ENCODE measurements around the gene PTPRJ.

DNA sequence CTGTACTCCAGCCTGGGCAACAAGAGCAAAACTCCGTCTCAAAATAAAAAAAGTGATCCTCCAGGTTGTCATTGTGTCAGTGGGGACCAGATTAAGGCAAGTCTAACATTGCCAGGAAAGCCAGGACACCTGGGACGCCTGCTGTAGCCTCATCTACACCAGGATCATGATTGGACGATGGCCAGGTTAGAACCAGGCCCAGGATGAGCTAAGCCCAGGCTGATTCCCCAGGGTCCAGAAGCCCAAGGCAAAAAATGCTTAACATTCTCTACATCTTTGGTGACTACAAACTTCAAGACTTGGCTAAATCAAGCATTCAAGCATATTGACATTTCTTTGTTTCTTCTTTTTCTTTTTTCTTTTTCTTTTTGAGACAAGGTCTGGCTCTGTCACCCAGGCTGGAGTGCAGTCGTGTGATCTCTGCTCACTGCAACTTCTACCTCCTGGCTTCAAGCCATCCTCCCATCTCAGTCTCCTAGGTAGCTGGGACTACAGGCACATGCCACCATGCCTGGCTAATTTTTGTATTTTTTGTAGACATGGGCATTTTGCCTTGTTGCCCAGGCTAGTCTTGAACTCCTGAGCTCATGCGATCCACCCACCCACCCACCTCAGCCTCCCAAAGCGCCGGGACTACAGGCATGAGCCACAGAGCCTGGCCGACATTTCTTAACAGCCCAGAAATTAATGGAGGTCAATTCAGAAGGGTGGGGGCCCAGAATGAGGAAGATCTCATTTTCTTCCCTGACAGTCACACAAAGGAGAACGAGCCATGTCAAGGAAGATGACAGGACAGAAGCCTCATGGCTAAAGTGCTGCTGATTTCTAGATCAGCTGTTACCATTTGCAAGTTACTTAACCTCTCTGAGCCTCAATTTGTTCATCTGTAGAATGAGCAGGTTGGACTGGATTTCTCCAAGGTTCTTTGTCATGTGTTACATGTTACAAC is 12.5 kb upstream of the PTPRJ start:
- TF ChIP-seq, protein P1, sequence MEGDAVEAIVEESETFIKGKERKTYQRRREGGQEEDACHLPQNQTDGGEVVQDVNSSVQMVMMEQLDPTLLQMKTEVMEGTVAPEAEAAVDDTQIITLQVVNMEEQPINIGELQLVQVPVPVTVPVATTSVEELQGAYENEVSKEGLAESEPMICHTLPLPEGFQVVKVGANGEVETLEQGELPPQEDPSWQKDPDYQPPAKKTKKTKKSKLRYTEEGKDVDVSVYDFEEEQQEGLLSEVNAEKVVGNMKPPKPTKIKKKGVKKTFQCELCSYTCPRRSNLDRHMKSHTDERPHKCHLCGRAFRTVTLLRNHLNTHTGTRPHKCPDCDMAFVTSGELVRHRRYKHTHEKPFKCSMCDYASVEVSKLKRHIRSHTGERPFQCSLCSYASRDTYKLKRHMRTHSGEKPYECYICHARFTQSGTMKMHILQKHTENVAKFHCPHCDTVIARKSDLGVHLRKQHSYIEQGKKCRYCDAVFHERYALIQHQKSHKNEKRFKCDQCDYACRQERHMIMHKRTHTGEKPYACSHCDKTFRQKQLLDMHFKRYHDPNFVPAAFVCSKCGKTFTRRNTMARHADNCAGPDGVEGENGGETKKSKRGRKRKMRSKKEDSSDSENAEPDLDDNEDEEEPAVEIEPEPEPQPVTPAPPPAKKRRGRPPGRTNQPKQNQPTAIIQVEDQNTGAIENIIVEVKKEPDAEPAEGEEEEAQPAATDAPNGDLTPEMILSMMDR (IDR thresholded peaks at IDR 0.05; ENCODE audit: low read depth, low read length, missing input control), result no peak
- no peak for TF ChIP-seq MAX (IDR thresholded peaks at IDR 0.05)
- TF ChIP-seq REST (IDR thresholded peaks at IDR 0.05), result no peak
- no peak for TF ChIP-seq RAD21 (IDR thresholded peaks at IDR 0.05)
- TF ChIP-seq RXRA (IDR thresholded peaks at IDR 0.05), result no peak
- TF ChIP-seq, protein P2, sequence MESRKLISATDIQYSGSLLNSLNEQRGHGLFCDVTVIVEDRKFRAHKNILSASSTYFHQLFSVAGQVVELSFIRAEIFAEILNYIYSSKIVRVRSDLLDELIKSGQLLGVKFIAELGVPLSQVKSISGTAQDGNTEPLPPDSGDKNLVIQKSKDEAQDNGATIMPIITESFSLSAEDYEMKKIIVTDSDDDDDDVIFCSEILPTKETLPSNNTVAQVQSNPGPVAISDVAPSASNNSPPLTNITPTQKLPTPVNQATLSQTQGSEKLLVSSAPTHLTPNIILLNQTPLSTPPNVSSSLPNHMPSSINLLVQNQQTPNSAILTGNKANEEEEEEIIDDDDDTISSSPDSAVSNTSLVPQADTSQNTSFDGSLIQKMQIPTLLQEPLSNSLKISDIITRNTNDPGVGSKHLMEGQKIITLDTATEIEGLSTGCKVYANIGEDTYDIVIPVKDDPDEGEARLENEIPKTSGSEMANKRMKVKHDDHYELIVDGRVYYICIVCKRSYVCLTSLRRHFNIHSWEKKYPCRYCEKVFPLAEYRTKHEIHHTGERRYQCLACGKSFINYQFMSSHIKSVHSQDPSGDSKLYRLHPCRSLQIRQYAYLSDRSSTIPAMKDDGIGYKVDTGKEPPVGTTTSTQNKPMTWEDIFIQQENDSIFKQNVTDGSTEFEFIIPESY (IDR thresholded peaks at IDR 0.05), result no peak
- no peak for TF ChIP-seq GABPA (IDR thresholded peaks at IDR 0.05 in 1 of 2, conservative IDR thresholded peaks at IDR 0.05 in 1 of 2)

Data from liver (tissue), 3 donors.